EH (cell line): Measurements from ENCODE around the gene TAF8.
"Not testable (repeated sequence)": the region's sequence is repeated elsewhere in the genome, so short reads cannot be mapped to it uniquely, and the experiment has no call there.

Experiments
- DNase-seq: peaks from one replicate; pipeline ENCODE4 v3.0.0-alpha.2; 2015; ENCODE audit warnings: low read depth

TAF8 gene

GRCh38 chr6:42029062-42029685, 21.1 kb upstream of the TAF8 start:
- no peak for DNase-seq

- DNase-seq, result no peak
Measured at GRCh38 chr6:42029881-42030280, 20.4 kb upstream of the TAF8 start.

DNA sequence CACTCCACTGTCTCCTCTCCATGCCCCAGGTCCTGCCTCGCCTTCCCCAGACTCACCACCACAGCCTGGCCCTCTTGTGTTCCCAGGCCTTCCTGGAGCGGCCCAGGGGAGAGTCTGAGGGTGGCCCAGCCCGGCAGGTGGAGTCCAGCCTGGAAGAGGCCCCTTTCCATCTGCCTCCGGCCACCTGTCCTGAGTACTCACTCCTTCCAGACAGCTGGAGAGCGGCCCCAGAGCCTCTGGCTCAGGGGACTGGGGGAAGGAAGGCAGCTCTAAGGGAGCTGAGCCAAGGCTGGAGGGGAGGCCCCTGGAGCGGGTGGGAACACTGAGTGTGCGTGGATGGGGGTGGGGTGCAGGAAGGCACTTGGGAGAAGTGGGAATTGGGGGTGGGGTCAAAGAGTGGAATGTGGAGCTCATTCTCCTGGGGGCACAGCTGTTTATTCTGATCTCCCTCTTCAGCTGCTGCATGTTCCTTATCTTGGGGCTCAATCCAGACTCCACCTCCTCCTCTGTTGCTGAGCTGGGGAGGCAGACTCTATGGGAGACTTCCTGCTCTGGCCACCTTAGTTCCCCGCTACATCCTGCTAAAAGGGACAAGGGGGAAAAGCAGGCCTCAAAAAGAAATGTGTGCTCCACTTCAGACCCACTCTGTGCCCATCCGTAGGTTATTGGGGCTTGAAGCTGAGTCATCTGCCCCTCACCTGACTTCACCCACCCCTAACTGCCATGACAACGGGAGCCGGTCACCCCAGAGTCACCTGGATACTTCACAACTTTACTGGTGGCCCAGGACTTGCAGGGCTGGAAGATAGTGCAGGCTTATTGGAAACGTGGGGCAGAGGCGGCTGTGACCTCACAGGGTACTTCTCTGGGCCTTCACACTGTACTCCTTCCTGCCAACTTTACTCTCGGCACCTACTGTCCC, 19.5 kb upstream of the TAF8 start:
- DNase-seq, result no peak

GRCh38 chr6:42032366-42032765, 18.0 kb upstream of the TAF8 start:
- no peak for DNase-seq

DNA sequence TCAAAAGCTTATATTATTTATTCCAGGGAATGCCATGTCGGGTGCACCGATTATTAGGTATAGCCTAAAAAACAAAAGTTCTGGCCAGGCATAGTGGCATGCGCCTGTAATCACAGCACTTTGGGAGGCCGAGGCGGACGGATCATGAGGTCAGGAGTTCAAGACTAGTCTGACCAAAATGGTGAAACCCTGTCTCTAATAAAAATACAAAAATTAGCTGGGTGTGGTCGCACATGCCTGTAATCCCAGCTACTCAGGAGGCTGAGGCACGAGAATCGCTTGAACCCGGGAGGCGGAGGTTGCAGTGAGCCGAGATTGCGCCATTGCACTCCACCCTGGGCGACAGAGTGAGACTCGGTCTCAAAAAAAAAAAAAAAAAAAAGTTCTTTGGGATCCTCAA, 12.7 kb upstream of the TAF8 start:
- DNase-seq, result not testable (repeated sequence)

GRCh38 chr6:42038163-42038562, 12.2 kb upstream of the TAF8 start:
- no peak for DNase-seq

DNA sequence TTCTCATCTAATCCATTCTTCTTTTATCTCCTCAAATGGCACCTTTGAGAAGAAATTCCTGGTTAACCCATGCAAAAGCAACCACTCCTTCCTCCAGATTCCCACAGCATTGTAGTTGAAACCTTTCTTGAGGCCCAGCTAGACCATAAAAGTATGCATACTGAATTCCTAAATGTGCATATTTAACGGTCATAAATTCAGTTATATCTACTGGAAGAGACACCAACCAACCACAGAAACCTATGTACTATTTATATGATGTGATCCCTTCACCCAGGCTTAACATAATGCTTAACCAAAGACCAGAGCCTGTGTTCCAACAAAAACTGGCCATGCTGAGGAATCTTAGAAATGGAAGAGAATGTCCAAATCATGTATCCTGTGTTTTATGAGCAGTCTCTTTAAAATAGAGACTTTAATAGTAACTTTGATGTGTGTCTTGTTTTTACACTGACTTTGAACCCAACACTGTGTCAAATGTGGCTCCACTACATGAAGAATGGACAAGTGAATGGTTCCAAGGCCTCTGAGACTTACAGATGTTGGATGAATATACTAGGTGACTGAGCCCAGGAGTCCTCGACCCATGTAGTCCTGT, 11.4 kb upstream of the TAF8 start:
- peak; percentile 39 for DNase-seq

- DNase-seq, result no peak
Measured at GRCh38 chr6:42040856-42041480, 9.4 kb upstream of the TAF8 start.

DNA sequence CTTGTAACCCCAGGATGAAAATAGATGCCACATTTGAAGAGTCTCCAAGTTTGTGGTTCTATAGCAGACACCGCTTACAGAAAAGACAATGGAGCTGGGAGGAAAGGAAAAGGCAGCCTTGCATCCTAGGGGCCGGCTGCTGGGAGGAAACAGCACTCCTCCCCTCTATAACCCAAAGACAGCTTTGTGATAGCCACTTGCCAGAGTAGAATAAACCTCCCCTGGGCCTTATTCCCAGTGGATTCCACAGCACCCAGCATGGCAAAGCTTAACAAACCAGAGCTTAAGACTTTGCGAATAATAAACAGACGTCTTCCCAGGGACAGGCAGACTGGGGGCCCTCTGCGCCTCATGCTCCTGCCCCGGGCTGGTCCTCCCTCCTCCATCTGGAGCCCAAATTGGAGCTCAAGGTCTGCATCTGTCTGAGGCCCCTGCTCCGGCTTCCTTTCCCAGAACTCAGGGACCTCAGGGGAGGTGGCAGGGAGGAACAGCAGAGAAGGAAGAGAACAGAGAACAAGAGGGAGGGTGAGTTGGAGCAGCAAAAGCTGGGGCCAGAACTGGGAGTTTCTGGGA, 8.8 kb upstream of the TAF8 start:
- DNase-seq, result no peak

DNA sequence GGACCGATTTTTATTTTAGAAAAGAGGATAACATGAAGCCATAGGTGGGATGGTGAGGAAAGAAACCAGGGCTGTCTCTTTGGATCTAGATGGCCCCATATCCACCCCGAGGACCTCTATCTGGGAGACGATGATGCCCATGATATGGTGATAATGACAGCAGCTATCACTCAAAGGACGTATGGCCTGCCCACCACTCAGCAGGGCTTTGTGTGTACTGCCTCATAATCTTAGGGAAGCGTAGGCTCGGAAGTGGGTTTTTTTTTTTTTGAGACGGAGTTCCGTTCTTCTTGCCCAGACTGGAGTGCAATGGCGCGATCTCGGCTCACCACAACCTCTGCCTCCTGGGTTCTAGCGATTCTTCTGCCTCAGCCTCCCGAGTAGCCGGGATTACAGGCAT, 8.2 kb upstream of the TAF8 start:
- DNase-seq, result no peak

DNA sequence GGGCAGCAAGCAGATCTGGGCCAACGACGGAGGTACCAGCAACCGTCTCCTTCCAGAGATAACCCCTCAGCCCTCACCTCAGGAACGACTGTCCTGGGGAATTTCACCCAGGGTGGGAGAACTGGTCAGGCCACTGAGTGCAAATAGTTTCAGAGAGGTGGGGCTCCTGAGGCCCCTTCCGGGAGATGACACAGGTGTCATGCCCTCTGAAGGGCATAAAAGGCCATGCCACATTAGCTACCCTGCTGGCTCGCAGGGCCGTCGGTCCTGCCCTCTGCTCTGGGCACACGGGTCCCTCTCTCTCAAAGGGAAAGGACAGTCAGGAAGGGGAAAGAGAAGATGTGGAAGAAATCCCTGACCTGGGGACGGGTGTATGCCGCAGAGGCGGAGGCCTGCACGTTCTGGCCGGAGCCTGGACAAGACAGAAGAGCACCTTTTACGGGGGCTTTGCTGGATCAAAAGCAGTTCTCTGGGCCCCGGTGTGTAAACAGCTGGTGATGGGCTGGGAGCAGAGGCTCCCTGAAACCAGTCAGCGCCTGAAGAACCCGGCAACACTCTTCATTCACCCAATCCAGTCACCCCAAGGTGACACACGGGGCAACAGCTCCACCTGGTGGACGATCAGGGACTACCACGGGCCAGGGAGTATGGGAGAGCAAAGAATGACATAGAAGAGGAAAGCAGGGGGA, 6.4 kb upstream of the TAF8 start:
- DNase-seq, result peak; percentile 85

DNA sequence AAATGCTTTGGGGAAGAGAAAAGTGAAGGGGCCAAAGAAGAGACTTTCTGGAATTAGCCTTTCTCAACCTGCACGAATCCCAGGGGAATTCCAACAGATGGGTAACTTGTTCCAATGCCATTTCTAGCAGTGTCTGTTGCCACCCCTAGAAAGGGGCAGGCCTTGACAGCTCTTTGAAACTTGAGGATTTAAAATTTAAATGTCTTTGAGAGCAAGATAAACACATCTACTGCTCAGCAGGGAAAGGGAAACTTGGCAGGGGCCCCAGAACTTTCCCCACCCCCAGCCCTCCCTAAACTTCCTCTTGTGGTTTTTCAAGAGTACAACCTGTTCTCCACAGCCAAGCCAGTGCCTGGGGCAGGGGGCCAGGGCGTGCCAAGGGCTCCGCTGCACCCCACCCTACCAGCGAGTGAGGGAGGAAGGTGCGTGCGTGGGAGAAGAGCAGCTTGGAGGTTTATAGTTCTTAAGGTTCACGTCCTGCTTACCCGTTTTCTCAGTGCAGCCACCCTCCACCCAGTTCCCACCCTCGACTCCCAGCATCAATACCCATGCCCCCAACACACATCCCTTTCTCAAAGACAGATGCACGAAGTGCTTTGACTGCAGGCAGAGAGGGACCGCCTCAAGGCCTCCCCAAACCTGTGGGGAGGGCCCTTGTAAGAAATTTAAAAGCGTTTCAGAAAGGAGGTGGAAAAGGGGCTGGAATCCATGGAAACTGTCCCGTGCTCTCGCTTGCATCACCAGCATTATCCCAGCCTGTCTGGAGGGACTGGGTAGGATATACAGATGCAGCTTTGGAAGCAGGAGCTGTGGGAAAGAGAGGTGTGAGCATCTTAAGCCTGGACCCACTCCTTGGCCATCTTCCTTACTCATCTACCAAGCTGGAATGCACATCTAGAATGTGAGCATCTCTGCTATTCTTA, 4.5 kb upstream of the TAF8 start:
- peak; percentile 79 for DNase-seq

- peak; percentile 35 for DNase-seq
Measured at GRCh38 chr6:42046464-42047212, 3.7 kb upstream of the TAF8 start.

DNA sequence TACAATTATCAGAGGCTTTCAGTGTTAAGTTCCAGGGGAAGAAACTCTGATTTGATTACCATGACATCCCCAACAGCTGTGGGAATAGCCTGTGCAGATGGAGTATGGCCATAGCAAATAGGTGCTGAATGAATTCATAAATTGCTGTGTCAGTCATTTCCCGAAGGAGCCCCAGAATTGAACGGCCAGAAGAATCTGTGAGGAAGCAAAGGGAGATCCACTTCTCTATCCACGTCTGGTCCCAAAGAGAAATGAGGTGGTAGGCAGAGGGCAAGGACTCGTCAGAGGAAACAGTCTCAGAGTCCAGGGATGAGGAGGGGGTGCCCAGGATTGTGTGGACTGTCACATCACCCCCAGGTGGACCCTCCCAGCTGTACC, 3.1 kb upstream of the TAF8 start:
- no peak for DNase-seq

GRCh38 chr6:42047790-42048405, 2.4 kb upstream of the TAF8 start:
- no peak for DNase-seq

- no peak for DNase-seq
Measured at GRCh38 chr6:42049116-42049809, 1.1 kb upstream of the TAF8 start.

- no peak for DNase-seq
Measured at GRCh38 chr6:42049948-42050296, 402 bp upstream of the TAF8 start.

- no peak for DNase-seq
Measured at GRCh38 chr6:42051268-42051653, 937 bp downstream of the TAF8 start.

- no peak for DNase-seq
Measured at GRCh38 chr6:42053601-42054000, 3.3 kb downstream of the TAF8 start.
